GM19397 (cell line): ENCODE data around the gene KDM6A.
"Not testable (repeated sequence)": the region's sequence is repeated elsewhere in the genome, so short reads cannot be mapped to it uniquely, and the experiment has no call there.

Experiments
- ATAC-seq: cut with Tn5 transposase; IDR thresholded peaks from one replicate; pipeline ENCODE4 v1.9.1; 2021; ENCODE audit warnings: mild to moderate bottlenecking, moderate library complexity; ENCODE audit not compliant: unreplicated experiment

KDM6A gene

DNA sequence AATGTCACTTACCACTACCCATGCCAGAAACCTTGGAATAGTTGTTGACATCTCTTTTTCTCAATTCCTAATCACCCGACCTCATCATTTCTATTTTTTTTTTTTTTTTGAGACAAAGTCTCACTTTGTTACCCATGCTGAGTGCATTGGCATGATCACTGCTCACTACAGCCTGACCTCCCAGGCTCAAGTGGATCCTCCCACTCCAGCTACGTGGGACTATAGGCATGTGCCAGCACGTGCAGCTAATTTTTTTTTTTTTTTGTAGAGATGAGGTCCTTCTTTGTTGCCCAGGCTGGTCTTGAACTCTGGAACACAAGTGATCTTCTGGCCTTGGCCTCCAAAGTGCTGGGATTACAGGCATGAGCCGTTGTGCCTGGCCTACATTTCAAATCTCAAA is 12.0 kb downstream of the KDM6A start:
- no peak for ATAC-seq

DNA sequence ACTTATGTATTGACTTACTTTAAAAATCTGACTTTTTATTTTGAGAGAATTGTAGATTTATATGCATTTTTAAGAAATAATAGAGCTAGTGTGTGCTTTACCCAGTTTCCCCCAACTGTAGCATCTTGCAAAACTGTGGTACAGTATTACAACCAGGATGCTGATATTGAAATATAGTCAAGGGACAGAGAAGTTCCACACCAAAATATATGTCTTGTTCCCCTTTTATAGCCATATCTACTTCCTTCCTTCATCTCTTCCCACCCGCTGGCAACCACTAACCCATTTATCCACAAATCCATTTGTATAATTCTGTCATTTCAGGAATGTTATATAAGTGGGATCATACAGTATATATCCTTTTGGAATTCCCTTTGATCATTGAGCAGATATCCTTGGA is 16.8 kb downstream of the KDM6A start:
- ATAC-seq: no peak

DNA sequence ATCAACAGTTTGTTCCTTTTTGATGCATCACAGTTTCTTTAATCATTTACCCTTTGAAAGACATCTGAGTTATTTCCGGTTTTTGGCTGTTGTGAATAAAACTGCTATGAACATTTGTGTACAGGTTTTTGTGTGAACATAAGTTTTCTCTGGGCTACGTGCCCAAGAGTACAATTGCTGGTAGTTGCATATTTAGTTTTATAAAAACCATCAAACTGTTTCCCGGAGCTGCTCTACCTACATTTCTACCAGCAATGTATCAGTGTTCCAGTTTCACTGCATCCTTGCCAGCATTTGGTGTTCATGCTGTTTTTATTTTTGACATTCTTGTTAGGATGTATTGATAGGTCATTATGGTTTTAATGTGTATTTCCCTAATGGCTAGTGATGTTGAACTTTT is 17.3 kb downstream of the KDM6A start:
- ATAC-seq: no peak

DNA sequence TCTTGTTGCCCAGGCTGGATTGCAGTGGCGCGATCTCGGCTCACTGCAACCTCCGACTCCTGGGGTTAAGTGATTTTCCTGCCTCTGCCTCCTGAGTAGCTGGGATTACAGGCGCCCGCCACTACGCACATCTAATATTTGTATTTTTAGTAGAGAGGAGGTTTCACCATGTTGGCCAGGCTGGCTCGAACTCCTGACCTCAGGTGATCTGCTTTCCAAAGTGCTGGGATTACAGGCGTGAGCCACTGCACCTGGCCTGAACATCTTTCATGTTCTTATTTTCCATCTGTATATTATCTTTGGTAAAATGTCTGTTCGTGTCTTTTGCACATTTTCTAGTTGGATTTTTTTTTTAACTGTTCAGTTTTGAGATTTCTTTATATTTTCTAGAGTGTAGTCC is 17.7 kb downstream of the KDM6A start:
- ATAC-seq: not testable (repeated sequence)

DNA sequence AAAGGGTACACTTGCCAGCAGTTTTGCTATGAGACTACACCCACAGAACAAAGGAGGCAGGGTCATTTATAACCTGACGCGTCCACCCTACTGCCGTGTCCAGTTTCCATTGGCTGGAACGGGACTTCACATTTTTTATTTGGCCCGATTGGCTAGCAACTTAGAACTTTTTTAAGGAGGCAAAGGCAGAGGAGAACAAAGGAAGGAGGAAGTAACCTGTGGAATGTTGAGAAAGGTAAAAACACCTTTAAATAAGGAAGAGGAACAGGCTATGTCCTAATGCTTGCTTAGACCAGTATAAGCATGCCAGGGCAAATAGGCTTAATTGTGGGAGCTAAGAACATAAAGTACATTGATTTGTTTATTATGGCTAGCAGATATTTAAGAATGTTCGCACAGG is 18.7 kb downstream of the KDM6A start:
- no peak for ATAC-seq

DNA sequence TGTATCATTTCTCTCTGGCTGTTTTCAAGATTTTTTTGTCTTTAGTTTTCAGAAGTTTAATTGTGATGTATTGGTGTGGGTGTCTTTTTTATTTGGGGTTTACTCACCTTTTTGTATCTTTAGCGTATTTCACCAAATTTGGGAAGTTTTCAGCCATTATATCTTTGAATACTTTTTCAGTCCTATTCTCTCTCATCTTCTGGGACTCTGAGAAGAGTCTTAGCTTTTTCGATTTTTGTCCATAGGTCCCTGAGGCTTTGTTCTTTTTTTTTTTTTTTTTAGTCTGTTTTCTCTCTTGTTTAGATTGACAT is 23.8 kb downstream of the KDM6A start:
- ATAC-seq: no peak

DNA sequence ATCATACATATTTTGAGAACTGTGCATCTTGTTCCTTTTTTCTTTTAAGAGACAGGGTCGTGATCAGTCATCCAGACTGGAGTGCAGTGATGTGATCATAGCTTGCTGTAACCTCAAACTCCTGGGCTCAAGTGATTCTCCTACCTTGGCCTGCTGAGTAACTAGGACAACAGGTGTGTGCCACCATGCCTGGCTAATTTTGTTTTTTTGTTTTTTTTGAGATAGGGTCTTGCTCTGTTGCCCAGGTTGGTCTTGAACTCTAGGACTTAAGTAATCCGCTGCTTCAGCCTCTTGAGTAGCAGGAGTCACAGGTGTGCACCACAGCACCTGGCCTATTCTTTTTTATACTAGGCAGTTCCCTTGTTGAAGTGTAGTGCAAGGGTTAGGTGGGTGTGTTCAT is 24.6 kb downstream of the KDM6A start:
- ATAC-seq: no peak

DNA sequence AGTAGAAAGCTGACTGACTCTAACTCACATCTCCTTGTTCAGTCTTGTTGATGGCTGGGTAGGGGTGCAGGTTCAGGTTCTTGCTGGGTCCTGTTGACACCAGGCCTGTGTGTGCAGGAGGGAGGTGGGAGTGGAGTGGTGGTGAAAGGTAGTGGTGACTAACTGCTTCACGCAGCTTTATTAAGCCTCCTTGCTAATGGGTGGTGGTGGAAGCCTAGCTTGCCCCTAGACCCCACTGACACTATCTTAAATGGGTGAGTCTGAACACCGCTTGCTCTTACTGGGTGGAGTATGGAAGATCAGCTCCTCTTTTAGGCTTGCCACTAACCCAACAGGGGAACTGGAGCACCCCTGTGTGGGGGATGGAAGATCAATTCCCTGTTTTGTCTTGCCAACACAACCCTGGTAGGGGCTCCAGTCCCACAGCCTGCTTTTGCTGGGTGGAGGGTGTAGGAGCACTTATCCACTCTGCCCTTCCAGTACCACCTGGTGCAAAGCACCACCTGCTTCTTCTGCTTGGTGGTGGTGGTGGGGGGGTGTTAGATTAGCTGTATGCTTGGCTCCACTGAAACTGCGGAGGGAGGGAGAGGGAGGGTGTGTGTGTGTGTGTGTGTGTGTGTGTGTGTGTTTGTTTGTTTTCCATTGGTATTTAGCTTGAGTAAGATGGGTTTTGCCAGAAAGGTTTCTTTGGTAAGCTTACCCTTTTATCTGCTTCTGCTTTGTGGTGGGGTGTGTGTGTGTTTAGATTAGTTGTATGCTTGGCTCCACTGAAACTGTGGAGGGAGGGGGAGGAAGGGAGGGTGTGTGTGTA is 25.6 kb downstream of the KDM6A start:
- peak; percentile 48 for ATAC-seq

DNA sequence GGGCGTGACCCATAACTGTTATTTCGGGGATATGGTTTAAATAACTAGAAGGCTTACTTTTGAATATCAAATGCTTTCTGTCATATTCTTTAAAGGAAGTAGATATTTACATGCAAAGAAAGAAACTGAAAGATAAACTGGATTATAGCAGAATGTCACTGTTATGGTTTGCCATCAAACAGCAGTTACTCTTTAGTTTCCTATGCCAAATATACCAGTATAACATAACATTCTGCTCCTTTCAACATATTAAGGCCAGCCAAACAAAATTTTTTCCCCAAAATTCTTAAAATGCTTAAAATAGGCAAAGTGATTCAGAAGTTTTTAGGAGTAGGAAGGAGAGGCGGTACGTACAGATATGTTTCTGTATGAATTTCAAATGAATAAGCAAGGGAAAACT is 27.0 kb downstream of the KDM6A start:
- ATAC-seq: no peak

DNA sequence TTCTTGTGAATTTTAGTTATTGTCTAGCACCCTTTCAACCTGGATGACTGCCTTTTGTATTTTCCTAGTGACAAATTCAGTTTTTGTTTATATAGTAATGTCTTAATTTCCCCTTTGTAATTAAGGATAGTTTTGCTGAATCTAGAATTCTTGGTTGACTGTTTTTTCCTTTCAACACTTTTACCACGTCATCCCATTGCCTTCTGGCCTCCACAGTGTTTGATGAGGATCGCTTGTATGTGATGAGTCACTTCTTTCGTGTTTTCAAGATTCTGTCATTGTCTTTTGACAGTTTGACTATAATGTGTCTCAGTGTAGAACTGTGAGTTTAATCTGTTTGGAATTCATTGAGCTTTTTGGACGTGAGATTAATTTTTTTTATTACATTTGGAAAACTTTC is 30.1 kb downstream of the KDM6A start:
- no peak for ATAC-seq

DNA sequence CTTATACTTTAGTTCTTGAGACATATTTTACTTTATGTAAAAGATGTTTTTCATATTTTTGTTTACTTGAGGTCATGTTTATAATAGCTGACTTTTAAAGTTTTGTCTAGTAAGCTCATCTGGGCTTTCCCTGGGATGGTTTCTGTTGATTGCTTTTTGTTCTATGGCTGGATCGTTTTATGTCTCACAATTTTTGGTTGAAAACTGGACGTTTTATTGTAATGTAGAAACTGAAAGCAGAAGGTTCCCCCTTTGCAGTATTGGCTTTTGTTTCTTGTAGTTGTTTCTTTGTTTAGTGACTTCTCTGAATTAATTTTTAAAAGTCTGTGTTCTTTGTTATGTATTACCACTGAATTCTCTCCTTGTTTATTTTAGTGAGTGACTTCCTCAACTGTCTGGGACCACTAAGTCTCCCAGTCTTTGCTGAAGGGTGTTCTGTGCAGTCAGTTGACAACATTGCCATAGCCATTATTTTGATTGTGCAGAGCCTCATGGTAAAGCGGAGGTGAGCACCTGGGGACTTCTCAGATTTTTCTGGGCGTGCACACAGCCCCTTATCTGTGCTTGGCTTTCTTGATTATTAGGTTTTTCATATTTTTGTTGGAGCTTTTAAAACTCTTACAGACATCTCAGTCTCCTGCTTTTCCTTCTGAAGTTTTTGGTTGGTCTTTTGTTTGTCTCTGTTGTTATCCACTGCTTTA is 31.0 kb downstream of the KDM6A start:
- ATAC-seq: no peak

DNA sequence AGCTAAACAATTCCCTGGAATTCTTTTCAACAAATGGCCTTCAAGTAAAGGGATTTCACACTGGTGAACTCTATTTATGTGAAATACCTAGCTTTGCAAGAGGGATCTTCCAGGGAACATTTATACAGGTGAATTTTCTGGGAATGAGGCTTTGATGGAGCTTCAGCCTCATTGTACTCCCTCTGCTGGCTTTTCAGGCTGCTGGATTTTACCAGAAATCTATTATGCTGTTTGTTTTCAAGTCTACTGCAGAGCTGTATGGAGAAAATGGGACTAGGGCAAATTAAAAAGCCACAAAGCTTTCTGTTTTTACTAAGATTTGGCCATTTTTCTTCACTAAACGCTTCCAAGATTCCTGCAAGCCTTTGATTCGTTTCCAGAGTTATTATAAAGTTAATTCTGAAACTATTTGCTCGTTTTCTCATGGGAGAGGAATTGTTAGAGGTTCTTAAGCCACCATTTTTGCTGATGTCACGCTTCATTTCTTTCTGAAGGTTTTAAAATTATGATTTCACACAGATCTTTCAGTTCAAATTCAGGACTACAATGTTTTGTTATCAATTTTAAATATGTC is 31.6 kb downstream of the KDM6A start:
- no peak for ATAC-seq

DNA sequence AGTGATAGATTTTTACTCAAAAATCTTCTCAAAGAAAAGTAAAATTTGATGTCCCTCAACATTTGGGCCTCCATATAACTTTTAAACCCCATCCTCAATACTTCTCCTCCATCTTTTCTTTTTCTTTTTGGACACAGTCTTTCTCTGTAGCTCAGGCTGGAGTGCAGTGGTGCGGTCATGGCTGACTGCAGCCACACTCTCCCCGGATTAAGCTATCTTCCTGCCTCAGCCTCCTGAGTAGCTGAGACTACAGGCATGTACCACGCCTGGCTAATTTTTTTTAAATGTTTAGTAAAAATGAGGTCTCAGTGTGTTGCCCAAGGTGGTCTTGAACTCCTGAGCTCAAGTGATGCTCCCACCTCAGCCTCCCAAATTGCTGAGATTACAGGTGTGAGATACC is 33.1 kb downstream of the KDM6A start:
- no peak for ATAC-seq

DNA sequence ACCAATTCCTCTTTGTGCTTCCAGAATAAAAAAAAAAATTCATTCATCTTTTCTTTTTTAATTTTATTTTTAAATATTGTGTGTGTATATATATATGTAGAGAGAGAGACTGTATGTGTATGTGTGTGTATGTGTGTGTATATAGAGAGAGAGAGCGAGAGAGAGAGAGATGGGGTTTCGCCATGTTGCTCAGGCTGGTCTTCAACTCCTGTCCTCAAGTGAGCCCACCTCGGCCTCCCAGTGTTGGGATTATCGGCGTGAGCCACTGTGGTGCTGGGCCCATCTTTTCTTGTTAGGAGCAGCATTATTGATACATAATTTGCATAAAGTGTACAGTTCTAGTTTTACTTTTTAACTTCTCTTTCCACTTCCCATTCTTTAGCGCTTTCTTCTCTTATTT is 33.6 kb downstream of the KDM6A start:
- no peak for ATAC-seq

DNA sequence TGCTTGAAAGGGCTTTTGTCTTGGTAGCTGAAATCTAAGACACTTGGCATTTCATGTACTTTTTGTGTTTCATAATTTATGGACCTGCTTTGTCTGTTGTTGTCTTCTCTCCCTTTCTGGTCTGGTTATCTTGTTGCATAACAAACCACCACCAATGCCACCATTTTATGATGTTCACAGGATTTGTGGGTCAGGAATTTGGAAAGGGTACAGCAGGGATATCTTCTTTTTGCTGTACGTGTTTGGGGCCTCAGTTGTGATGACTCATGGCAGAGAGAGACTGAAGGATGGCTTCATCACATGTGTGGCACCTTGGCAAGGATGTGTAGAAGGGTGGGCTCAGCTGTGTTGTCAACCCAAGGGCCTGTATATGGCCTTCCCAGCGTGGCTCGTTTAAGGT is 35.2 kb downstream of the KDM6A start:
- ATAC-seq: no peak

DNA sequence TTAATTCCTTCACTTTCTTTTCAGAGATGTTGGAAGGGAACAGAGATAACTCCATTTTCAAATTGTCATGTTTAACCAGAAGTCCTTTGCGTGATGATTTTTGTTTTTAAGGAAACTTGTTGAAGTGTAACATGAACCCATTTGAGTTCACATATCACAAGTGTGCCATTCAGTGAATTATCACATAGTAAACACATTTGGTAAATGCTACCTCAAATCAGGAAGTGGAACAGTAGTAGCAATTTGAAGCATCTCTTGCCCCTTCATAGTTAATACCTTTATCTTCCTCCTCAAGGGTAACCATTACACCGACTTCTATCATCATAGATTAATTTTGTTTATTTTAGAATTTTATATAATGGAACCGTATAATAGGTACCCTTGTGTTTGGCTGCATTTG is 35.8 kb downstream of the KDM6A start:
- ATAC-seq: no peak

DNA sequence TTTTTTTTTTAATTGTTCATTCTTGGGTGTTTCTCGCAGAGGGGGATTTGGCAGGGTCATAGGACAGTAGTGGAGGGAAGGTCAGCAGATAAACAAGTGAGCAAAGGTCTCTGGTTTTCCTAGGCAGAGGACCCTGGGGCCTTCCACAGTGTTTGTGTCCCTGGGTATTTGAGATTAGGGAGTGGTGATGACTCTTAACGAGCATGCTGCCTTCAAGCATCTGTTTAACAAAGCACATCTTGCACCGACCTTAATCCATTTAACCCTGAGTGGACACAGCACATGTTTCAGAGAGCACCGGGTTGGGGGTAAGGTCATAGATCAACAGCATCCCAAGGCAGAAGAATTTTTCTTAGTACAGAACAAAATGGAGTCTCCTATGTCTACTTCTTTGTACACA is 37.5 kb downstream of the KDM6A start:
- not testable (repeated sequence) for ATAC-seq

DNA sequence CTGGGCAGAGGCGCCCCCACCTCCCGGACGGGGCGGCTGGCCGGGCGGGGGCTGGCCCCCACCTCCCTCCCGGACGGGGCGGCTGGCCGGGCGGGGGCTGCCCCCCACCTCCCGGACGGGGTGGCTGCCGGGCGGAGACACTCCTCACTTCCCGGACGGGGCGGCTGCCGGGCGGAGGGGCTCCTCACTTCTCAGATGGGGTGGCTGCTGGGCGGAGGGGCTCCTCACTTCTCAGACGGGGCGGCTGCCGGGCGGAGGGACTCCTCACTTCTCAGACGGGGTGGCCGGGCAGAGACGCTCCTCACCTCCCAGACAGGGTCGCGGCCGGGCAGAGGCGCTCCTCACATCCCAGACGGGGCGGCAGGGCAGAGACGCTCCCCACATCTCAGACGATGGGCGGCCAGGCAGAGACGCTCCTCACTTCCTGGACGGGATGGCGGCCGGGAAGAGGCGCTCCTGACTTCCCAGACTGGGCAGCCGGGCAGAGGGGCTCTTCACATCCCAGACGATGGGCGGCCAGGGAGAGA is 38.1 kb downstream of the KDM6A start:
- ATAC-seq: not testable (repeated sequence)

DNA sequence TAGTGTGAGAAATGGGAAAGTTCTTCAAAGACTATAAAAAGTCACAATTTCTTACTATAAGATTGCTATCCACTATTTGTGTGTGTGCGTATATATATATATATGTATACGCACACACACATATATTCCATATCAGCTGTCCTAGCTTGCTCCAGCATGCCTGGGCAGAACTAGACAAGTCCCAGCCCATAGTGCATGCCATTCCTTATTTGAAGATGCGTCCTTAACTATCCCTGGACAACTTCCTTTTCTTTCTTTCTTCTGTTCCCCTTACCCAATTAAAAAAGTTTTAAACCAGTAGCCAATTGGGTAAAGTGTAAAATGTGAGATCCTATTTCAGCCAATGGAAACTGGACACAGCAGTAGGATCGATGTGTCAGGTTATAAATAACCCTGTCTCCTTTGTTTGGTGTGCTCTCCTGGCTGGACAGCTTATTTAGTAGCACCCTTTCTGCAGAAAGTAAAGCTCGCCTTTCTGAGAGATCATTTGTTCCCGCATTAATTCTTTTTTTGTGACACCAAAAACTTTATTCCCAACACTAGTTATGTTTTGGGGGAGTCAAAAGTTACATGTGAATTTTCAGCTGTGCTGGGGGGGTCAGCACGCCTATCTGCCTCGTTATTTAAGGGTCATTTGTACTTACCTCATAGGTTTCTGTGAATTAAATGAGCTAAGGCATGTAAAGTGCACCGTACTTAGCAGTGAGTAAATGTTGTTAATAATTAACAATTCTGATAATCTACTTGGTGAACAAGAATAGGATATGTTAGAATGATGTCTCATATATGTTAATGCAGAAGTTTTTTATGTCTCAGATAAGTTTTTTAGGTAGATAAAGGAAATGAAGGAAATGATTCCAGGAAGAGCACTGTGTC is 40.9 kb downstream of the KDM6A start:
- ATAC-seq: peak; percentile 47

DNA sequence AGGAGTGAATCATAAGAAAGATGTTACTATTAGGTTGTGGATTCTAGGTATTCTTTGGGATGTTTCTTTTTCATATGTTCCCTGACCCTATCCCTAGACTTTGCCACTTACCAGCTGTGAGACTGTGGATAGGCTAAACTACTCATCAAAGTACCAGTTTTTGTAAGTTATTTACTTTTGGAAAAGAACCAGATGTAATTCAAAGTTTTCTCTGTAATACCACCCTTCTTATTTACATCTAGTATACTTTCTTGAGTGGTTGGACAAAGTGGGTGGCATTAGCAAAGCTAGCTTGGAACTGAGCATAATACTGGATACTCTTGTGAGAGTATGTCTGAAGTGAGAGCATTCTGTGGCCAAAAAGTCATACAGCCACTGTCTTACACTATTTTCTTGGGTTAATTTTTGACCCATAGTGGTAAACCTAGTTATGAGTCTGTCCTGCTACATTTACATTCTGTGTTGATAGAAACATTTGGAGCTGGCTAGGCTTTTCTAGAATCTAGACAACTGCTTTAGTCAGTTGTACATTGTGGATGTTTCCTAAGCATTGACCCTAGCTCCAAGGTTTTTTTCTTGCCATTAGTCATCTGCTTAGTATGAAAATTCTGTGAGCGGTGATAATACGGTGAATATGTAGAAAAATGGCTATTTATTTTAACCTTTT is 41.7 kb downstream of the KDM6A start:
- peak; percentile 90 for ATAC-seq
